Uterus (tissue), 2 donors: ENCODE results near the gene MAPK9.

Experiments
- CTCF ChIP-seq, 4 experiments: fragments of 200-600 bp in 2 of 4; fragments of 450-650 bp in 2 of 4; sonication (generic) in 2 of 4; IDR thresholded peaks; one replicate each; pipeline ENCODE4 v1.5.1; 2016 to 2019; ENCODE audit warnings: antibody characterized with exemption in 4 of 4, mild to moderate bottlenecking in 2 of 4, moderate library complexity in 1 of 4
- POLR2A ChIP-seq, 2 donors: fragments of 450-650 bp; IDR thresholded peaks; one replicate each; pipeline ENCODE4 v1.6.1; 2016; ENCODE audit warnings: antibody characterized with exemption in 2 of 2, mild to moderate bottlenecking in 1 of 2, moderate library complexity in 1 of 2

GRCh38 chr5:180331647-180331950 lies 39.7 kb upstream of the MAPK9 start:
- TF ChIP-seq CTCF (IDR thresholded peaks at IDR 0.05) (no peak), POLR2A (IDR thresholded peaks at IDR 0.05) (no peak)
